Left colon (tissue), 2 donors: ENCODE data around the gene UCN2. TPM values are rescaled to one million over a fixed set of nuclear protein-coding genes. Genes with fewer than 3 reads are reported as not detected.

Experiments used
- ATAC-seq: fragments of 200-7000 bp; cut with Tn5 transposase; one replicate; pipeline ENCODE4 v1.9.1; 2020; ENCODE audit warnings: mild to moderate bottlenecking, moderate library complexity
- DNase-seq, 2 donors: peaks; one replicate each; pipeline ENCODE4 v3.0.0-alpha.2; 2020
- intact Hi-C, 2 donors: fragments of 100-400 bp; cut with DNase I in 1 of 2; cut with micrococcal nuclease in 1 of 2; formaldehyde crosslinking; loops; one replicate each; pipeline versions ENCODE4 v1.11.2 to v1.14.0; 2022; cut with DNase I, micrococcal nuclease
- microRNA-seq, 2 donors: library from miRNA; unstranded; fragments of <30 nt; microRNA quantifications; one replicate each; pipeline versions ENCODE4 v1.1.0 to v1.2.0, GENCODE V29; 2020
- total RNA-seq, 2 donors: library from RNA; stranded (reverse); fragmentation: NEBNext Ultra II Directional; extraction: Animal tissue kit (Norgen Biotek cat#: 25700); gene quantifications; one replicate each; pipeline ENCODE4 v1.2.1, GENCODE V29; 2021
- donor health status: DM: no; HTN: no; CAD: no.
- donor health status: DM: yes; HTN: yes; CAD: no.

The UCN2 gene
- total RNA-seq, 2 donors from 2014 or later = not detected

GRCh38 chr3:48518638-48519276 lies 44.8 kb downstream of the UCN2 start:
- no peak for DNase-seq
- intact Hi-C loops = no loop called here
- no peak for ATAC-seq

DNA sequence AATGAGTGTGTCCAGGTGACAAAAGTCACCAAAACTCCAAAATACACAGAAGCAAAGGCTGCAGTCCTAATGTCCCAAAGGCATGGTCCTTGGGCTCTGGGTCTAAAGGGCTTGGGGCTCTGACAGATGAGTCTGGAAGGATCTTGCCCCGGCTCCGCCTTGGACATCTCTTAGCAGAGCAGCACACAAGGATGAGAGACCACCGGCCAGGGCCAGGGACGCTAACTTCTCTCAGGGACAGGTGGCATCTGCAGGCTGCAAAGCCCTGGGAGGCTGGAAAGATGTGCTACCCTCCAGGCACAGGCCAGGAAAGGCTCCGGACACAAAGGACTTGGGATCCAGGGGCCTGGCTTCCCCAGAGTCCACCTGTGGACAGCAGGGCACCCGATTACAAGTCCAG lies 45.5 kb downstream of the UCN2 start:
- no peak for DNase-seq
- ATAC-seq = no peak
- intact Hi-C loops = no loop called here

GRCh38 chr3:48516571-48516970 lies 47.0 kb downstream of the UCN2 start:
- no peak for DNase-seq
- intact Hi-C loops = no loop called here
- no peak for ATAC-seq

DNA sequence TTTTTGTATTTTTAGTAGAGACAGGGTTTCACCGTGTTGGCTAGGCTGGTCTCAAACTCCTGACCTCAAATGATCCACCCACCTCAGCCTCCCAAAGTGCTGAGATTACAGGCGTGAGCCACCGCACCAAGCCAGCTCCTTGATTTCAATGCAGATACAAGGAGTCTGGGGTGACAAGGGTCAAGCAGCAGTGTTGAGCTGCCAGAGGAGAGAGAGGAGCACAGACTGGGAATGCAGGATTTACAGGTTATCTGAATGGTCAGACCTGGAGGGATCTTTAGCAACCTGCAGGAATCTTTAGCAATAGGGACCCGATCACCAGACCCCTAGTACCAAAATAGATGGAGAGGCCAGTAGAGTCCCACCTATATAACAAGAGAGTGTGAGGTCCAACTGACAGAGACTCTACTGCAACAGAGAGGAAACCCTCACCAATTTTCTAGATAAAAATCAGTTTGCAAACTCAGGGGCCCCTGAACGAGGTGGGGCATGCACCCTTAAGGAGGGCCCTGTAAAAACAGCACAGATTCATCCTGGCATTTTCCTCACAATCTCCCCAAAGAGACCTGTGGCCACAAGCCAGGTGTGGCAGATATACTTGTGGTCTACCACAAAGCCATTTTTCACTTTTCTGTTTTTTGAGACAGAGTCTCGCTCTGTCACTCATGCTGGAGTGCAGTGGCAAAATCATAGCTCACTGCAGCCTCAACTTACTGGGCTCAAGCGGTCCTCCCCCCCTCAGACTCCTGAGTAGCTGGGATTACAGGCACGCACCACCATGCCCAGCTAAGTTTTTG lies 49.0 kb downstream of the UCN2 start:
- ATAC-seq = no peak
- DNase-seq = no peak
- intact Hi-C loops = no loop called here

Small RNA genes within 50 kb of the gene (microRNA-seq; reads per million reads assigned to microRNA genes)
- 0 reads per million in 2 donors for gene MIR6823
- 0 reads per million in 2 donors for gene MIR711

Other genes starting within 250 kb of the UCN2 start
- not detected for gene SPINK8, start 230.1 kb downstream of the UCN2 start, total RNA-seq
- gene FBXW12, start 191.6 kb downstream of the UCN2 start, total RNA-seq = not detected
- gene PLXNB1, start 133.7 kb downstream of the UCN2 start, total RNA-seq = 100 to 1,000 TPM in 1 of 2 donors, 10 to 100 TPM in 1; 91.1 to 114 TPM
- 10 to 100 TPM; 13.3 to 21.2 TPM for gene CCDC51, start 123.7 kb downstream of the UCN2 start, total RNA-seq
- gene TMA7, start 123.5 kb downstream of the UCN2 start, total RNA-seq = 100 to 1,000 TPM; 165 to 192 TPM
- gene ATRIP, start 117.0 kb downstream of the UCN2 start, total RNA-seq = 1 to 10 TPM; 3.8 to 4.4 TPM
- gene SHISA5, start 59.6 kb downstream of the UCN2 start, total RNA-seq = 100 to 1,000 TPM; 103 to 116 TPM
- 1 to 10 TPM; 6.0 to 10.0 TPM for gene PFKFB4, start 7.0 kb downstream of the UCN2 start, total RNA-seq
- 1 to 10 TPM; 4.5 to 5.7 TPM for gene COL7A1, start 31.5 kb upstream of the UCN2 start, total RNA-seq
- 100 to 1,000 TPM; 613 to 797 TPM for gene UQCRC1, start 45.9 kb upstream of the UCN2 start, total RNA-seq
- 1 to 10 TPM in 1 of 2 donors, under 1 TPM in 1; 0.84 to 2.2 TPM for gene TMEM89, start 58.0 kb upstream of the UCN2 start, total RNA-seq
- gene SLC26A6, start 71.7 kb upstream of the UCN2 start, total RNA-seq = 100 to 1,000 TPM; 116 to 121 TPM
- 1 to 10 TPM; 1.4 to 2.4 TPM for gene CELSR3, start 99.1 kb upstream of the UCN2 start, total RNA-seq
- gene NCKIPSD, start 122.1 kb upstream of the UCN2 start, total RNA-seq = 10 to 100 TPM; 19.5 to 24.8 TPM
- gene IP6K2, start 153.4 kb upstream of the UCN2 start, total RNA-seq = 100 to 1,000 TPM; 112 to 128 TPM